Tibial nerve (tissue), 4 donors: ENCODE data around the gene AIFM1. TPM values are rescaled to one million over a fixed set of nuclear protein-coding genes. Genes with fewer than 3 reads are reported as not detected.
A peak's percentile ranks its signal among the peaks of the same experiment; 100 is the strongest.

Experiments used
- DNase-seq, 2 donors: peaks; one replicate each; pipeline ENCODE4 v3.0.0-alpha.2; 2019; ENCODE audit warnings: low spot score in 2 of 2
- H3K27ac ChIP-seq, 4 donors: fragments of 200-600 bp; sonication (generic) in 3 of 4; one replicate each; pipeline ENCODE4 v1.5.1; 2017 to 2019; ENCODE audit warnings: mild to moderate bottlenecking in 1 of 4
- H3K27me3 ChIP-seq, 2 donors: fragments of 200-600 bp; sonication (generic) in 1 of 2; one replicate each; pipeline versions ENCODE4 v1.5.1 to v1.6.0; 2017 to 2019
- H3K36me3 ChIP-seq, 3 donors: fragments of 200-600 bp; sonication (generic); one replicate each; pipeline ENCODE4 v1.5.1; 2018 to 2019
- H3K4me1 ChIP-seq, 4 donors: fragments of 200-600 bp; sonication (generic) in 3 of 4; one replicate each; pipeline ENCODE4 v1.5.1; 2017 to 2019
- H3K4me3 ChIP-seq, 4 donors: fragments of 200-600 bp; sonication (generic) in 3 of 4; one replicate each; pipeline ENCODE4 v1.5.1; 2017 to 2019; ENCODE audit warnings: mild to moderate bottlenecking in 1 of 4, moderate library complexity in 1 of 4
- H3K9me3 ChIP-seq, 4 donors: fragments of 200-600 bp; sonication (generic) in 3 of 4; one replicate each; pipeline ENCODE4 v1.5.1; 2017 to 2019
- EP300 ChIP-seq, 2 donors: sonication (generic); formaldehyde crosslinking; IDR thresholded peaks; one replicate each; pipeline ENCODE4 v1.6.1; 2017; ENCODE audit warnings: antibody characterized with exemption in 2 of 2, mild to moderate bottlenecking in 1 of 2
- POLR2A ChIP-seq, 2 donors: fragments of 450-650 bp; IDR thresholded peaks; one replicate each; pipeline ENCODE4 v1.6.1; 2017; ENCODE audit warnings: antibody characterized with exemption in 2 of 2, mild to moderate bottlenecking in 2 of 2, moderate library complexity in 2 of 2
- WGBS, 2 donors: methylation state at CpG; one replicate each; pipeline ENCODE4 v1.1.5; 2018; 5-methylcytosine and 5-hydroxymethylcytosine counted together
- total RNA-seq, 4 donors: library from RNA; depleted of rRNA; stranded (reverse); fragments of >200 nt; gene quantifications; one replicate each; pipeline ENCODE4 v1.1.0, GENCODE V29; 2016
- TF ChIP-seq, protein P1 (sequence below), 5 experiments: fragments of 200-600 bp in 3 of 5; fragments of 450-650 bp in 2 of 5; sonication (generic) in 3 of 5; IDR thresholded peaks; one replicate each; pipeline ENCODE4 v1.5.1; 2016 to 2019; ENCODE audit warnings: antibody characterized with exemption in 5 of 5, mild to moderate bottlenecking in 3 of 5, moderate library complexity in 2 of 5

Gene AIFM1
- total RNA-seq, 4 donors from 2014 or later = 12.0 to 18.4 (median 16.7) TPM

- no peak for DNase-seq
- Histone ChIP-seq H3K4me1 (peaks cover 0 to 15% (median 0%) of the 10 kb centered on the region in 4 donors), H3K27ac (no peak overlapping the region), H3K4me3 (no peak overlapping the region), H3K9me3 (no peaks in the 10 kb centered on the region), H3K36me3 (no peaks in the 10 kb centered on the region), H3K27me3 (no peaks in the 10 kb centered on the region)
- 77 to 83% methylated on average over 2 of the region's 2 CpGs for WGBS, 2 donors
- TF ChIP-seq EP300 (IDR thresholded peaks at IDR 0.05) = no peak
- TF ChIP-seq POLR2A (IDR thresholded peaks at IDR 0.05) = no peak
- TF ChIP-seq, protein P1, sequence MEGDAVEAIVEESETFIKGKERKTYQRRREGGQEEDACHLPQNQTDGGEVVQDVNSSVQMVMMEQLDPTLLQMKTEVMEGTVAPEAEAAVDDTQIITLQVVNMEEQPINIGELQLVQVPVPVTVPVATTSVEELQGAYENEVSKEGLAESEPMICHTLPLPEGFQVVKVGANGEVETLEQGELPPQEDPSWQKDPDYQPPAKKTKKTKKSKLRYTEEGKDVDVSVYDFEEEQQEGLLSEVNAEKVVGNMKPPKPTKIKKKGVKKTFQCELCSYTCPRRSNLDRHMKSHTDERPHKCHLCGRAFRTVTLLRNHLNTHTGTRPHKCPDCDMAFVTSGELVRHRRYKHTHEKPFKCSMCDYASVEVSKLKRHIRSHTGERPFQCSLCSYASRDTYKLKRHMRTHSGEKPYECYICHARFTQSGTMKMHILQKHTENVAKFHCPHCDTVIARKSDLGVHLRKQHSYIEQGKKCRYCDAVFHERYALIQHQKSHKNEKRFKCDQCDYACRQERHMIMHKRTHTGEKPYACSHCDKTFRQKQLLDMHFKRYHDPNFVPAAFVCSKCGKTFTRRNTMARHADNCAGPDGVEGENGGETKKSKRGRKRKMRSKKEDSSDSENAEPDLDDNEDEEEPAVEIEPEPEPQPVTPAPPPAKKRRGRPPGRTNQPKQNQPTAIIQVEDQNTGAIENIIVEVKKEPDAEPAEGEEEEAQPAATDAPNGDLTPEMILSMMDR (IDR thresholded peaks at IDR 0.05) = no peak
These were observed 72.4 kb downstream of the AIFM1 start for GRCh38 chrX:130093271-130093670.

GRCh38 chrX:130091980-130092522 is 73.6 kb downstream of the AIFM1 start:
- Histone ChIP-seq H3K27me3 (no peaks in the 10 kb centered on the region), H3K27ac (peak overlapping the region in 1 of 4 donors; percentile 26), H3K4me1 (peaks cover 0 to 13% (median 0%) of the 10 kb centered on the region in 4 donors), H3K9me3 (no peaks in the 10 kb centered on the region), H3K4me3 (peak overlapping the region in 1 of 4 donors; percentile 9), H3K36me3 (no peaks in the 10 kb centered on the region)
- 28 to 44% methylated on average over 5 to 10 of the region's 10 CpGs for WGBS, 2 donors
- TF ChIP-seq, protein P1 (IDR thresholded peaks at IDR 0.05) = no peak
- TF ChIP-seq EP300 (IDR thresholded peaks at IDR 0.05) = no peak
- TF ChIP-seq POLR2A (IDR thresholded peaks at IDR 0.05) = no peak
- no peak for DNase-seq

GRCh38 chrX:130090364-130090763 is 75.3 kb downstream of the AIFM1 start:
- Histone ChIP-seq H3K27ac (no peak overlapping the region), H3K36me3 (no peaks in the 10 kb centered on the region), H3K4me1 (peaks cover 0 to 17% (median under 1%) of the 10 kb centered on the region in 4 donors), H3K27me3 (no peaks in the 10 kb centered on the region), H3K4me3 (no peak overlapping the region), H3K9me3 (no peaks in the 10 kb centered on the region)
- WGBS, 2 donors = 79% methylated on average over 3 of the region's 3 CpGs
- DNase-seq = no peak
- TF ChIP-seq, protein P1 (IDR thresholded peaks at IDR 0.05) = no peak

DNA sequence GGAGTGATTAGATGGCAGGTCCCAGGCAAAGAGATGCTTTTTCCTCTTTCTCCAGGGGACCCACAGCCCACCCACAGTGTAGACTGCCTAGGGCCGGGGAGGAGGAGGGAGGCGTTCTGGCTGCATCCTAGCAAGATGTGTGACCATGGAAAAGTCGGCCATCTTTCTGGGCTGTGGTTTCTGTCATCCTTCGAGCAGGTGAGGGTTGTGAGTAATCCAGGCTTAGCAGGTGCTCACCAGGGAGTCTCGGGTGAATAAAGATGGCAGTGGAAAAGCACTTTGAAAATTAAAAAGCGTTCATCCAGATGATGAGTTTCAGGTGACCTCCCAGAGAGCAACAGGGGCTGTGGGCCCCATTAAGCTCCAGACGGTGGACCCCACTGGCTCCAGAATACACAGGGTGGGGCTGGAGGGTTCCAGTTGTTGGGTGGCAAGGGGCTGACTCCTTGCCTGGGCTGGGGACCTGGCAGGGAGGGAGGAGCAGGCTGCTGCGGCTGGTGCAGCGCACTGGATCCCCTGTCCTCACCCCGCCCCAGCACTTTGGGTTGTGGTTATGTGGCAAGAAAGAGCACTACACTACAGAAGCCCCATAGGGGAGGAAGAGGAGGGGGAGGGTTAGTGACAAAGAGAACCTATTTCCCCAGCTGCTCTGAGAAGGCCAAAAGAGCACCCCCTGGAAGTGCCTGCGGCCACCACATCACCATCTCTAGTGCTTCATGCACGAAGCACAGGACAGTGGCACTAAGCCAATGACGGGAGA is 79.0 kb downstream of the AIFM1 start:
- WGBS, 2 donors = 73 to 77% methylated on average over 12 to 13 of the region's 13 CpGs

More for the DNA sequence above, 79.0 kb downstream of the AIFM1 start:
- Histone ChIP-seq H3K36me3 (no peaks in the 10 kb centered on the region), H3K27ac (peak overlapping the region in 2 of 4 donors; percentile 33 to 45), H3K9me3 (no peaks in the 10 kb centered on the region), H3K27me3 (no peaks in the 10 kb centered on the region), H3K4me3 (no peak overlapping the region), H3K4me1 (peaks cover 0 to 34% (median 10%) of the 10 kb centered on the region in 4 donors)
- TF ChIP-seq EP300 (IDR thresholded peaks at IDR 0.05) (no peak), POLR2A (IDR thresholded peaks at IDR 0.05) (no peak)
- TF ChIP-seq, protein P1 (IDR thresholded peaks at IDR 0.05) = no peak
- DNase-seq = no peak
